Left lung (tissue), 8 donors: ENCODE results near the gene HES7. TPM values are rescaled to one million over a fixed set of nuclear protein-coding genes. Genes with fewer than 3 reads are reported as not detected.

Experiments
- microRNA-seq, 2 donors: library from miRNA; unstranded; fragments of <30 nt; microRNA quantifications; one replicate each; pipeline ENCODE4, GENCODE V29; 2019
- polyA plus RNA-seq, 6 donors: library from polyadenylated mRNA; unstranded; fragments of 120-200 nt; gene quantifications; one replicate each; pipeline ENCODE4 v1.2.1, GENCODE V29; 2013; ENCODE audit not compliant: insufficient read length in 6 of 6
- total RNA-seq, 2 donors: library from RNA; stranded (reverse); fragmentation: NEBNext Ultra II Directional; extraction: Animal tissue kit (Norgen Biotek cat#: 25700); gene quantifications; one replicate each; pipeline ENCODE4 v1.2.1, GENCODE V29; 2021
- donor health status: DM: no; HTN: yes; CAD: no.
- donor health status: DM: no; HTN: no; CAD: no.

HES7 gene
- total and polyA plus RNA-seq, 8 donors, result 0.10 to 0.52 (median 0.20) TPM; not detected in 5

Small RNA genes within 50 kb of the gene (microRNA-seq; reads per million reads assigned to microRNA genes)
- gene MIR4314 (0 reads per million in 2 donors), gene MIR6883 (0.55 to 0.67 reads per million in 2 donors)

Other genes with a start within 250 kb of the HES7 start
- gene CHD3, start 235.3 kb downstream of the HES7 start, total RNA-seq, result 100 to 1,000 TPM in 1 of 2 donors, 10 to 100 TPM in 1; 95.3 to 118 TPM
- 100 to 1,000 TPM; 194 to 222 (median 205) TPM for gene CHD3, start 235.3 kb downstream of the HES7 start, polyA plus RNA-seq
- 1 to 10 TPM; 4.5 to 5.1 TPM for gene RNF227, start 207.8 kb downstream of the HES7 start, total RNA-seq
- 1 to 10 TPM; 2.8 to 3.4 (median 3.2) TPM for gene RNF227, start 207.8 kb downstream of the HES7 start, polyA plus RNA-seq
- gene KCNAB3, start 194.2 kb downstream of the HES7 start, total RNA-seq, result 1 to 10 TPM; 2.5 to 3.5 TPM
- 10 to 100 TPM in 5 of 6 donors, 1 to 10 TPM in 1; 9.4 to 12.7 (median 11.5) TPM for gene KCNAB3, start 194.2 kb downstream of the HES7 start, polyA plus RNA-seq
- 100 to 1,000 TPM; 141 to 181 TPM for gene TRAPPC1, start 192.2 kb downstream of the HES7 start, total RNA-seq
- 100 to 1,000 TPM; 123 to 151 (median 139) TPM for gene TRAPPC1, start 192.2 kb downstream of the HES7 start, polyA plus RNA-seq
- 10 to 100 TPM; 38.2 to 50.1 TPM for gene CNTROB, start 191.9 kb downstream of the HES7 start, total RNA-seq
- 10 to 100 TPM; 77.9 to 87.5 (median 83.6) TPM for gene CNTROB, start 191.9 kb downstream of the HES7 start, polyA plus RNA-seq
- 1 to 10 TPM; 1.1 to 3.4 TPM for gene GUCY2D, start 121.5 kb downstream of the HES7 start, total RNA-seq
- gene GUCY2D, start 121.5 kb downstream of the HES7 start, polyA plus RNA-seq, result under 1 TPM in 2 of 6 donors, not detected in 4; 0.13 to 0.34 TPM
- 100 to 1,000 TPM in 1 of 2 donors, 10 to 100 TPM in 1; 52.5 to 112 TPM for gene ALOX15B, start 85.0 kb downstream of the HES7 start, total RNA-seq
- under 1 TPM; 0.38 to 0.60 (median 0.45) TPM for gene ALOX15B, start 85.0 kb downstream of the HES7 start, polyA plus RNA-seq
- gene ALOX12B, start 36.4 kb downstream of the HES7 start, total RNA-seq, result under 1 TPM in 1 of 2 donors, not detected in 1; 0.32 TPM
- under 1 TPM in 4 of 6 donors, not detected in 2; 0.20 to 0.32 (median 0.26) TPM for gene ALOX12B, start 36.4 kb downstream of the HES7 start, polyA plus RNA-seq
- under 1 TPM; 0.23 to 0.55 TPM for gene ALOXE3, start 5.6 kb downstream of the HES7 start, total RNA-seq
- under 1 TPM in 2 of 6 donors, not detected in 4; 0.05 to 0.06 TPM for gene ALOXE3, start 5.6 kb downstream of the HES7 start, polyA plus RNA-seq
- gene PER1, start 28.3 kb upstream of the HES7 start, total RNA-seq, result 100 to 1,000 TPM; 101 to 111 TPM
- gene PER1, start 28.3 kb upstream of the HES7 start, polyA plus RNA-seq, result 10 to 100 TPM; 28.0 to 84.0 (median 41.4) TPM
- 10 to 100 TPM; 48.3 to 48.9 TPM for gene VAMP2, start 38.8 kb upstream of the HES7 start, total RNA-seq
- gene VAMP2, start 38.8 kb upstream of the HES7 start, polyA plus RNA-seq, result 100 to 1,000 TPM in 4 of 6 donors, 10 to 100 TPM in 2; 86.2 to 108 (median 103) TPM
- gene TMEM107, start 52.3 kb upstream of the HES7 start, total RNA-seq, result 10 to 100 TPM; 15.0 to 15.9 TPM
- gene TMEM107, start 52.3 kb upstream of the HES7 start, polyA plus RNA-seq, result 10 to 100 TPM; 17.3 to 21.0 (median 19.7) TPM
- 10 to 100 TPM in 1 of 2 donors, 1 to 10 TPM in 1; 8.8 to 10.6 TPM for gene BORCS6, start 66.1 kb upstream of the HES7 start, total RNA-seq
- gene BORCS6, start 66.1 kb upstream of the HES7 start, polyA plus RNA-seq, result 1 to 10 TPM; 2.4 to 4.1 (median 3.2) TPM
- 10 to 100 TPM in 1 of 2 donors, 1 to 10 TPM in 1; 2.7 to 10.2 TPM for gene AURKB, start 86.5 kb upstream of the HES7 start, total RNA-seq
- 10 to 100 TPM; 21.3 to 58.0 (median 36.6) TPM for gene AURKB, start 86.5 kb upstream of the HES7 start, polyA plus RNA-seq
- 10 to 100 TPM; 49.1 to 53.1 TPM for gene CTC1, start 124.0 kb upstream of the HES7 start, total RNA-seq
- gene CTC1, start 124.0 kb upstream of the HES7 start, polyA plus RNA-seq, result 10 to 100 TPM; 23.4 to 38.6 (median 32.2) TPM
- 10 to 100 TPM; 25.9 to 51.0 TPM for gene PFAS, start 125.2 kb upstream of the HES7 start, total RNA-seq
- 10 to 100 TPM; 36.7 to 48.8 (median 41.7) TPM for gene PFAS, start 125.2 kb upstream of the HES7 start, polyA plus RNA-seq
- gene RANGRF, start 164.6 kb upstream of the HES7 start, total RNA-seq, result 10 to 100 TPM; 22.9 to 33.2 TPM
- gene RANGRF, start 164.6 kb upstream of the HES7 start, polyA plus RNA-seq, result 10 to 100 TPM; 23.7 to 30.0 (median 24.8) TPM
- 10 to 100 TPM in 1 of 2 donors, 1 to 10 TPM in 1; 8.5 to 11.1 TPM for gene SLC25A35, start 171.3 kb upstream of the HES7 start, total RNA-seq
- 1 to 10 TPM; 2.6 to 4.8 (median 3.4) TPM for gene SLC25A35, start 171.3 kb upstream of the HES7 start, polyA plus RNA-seq
- gene ARHGEF15, start 186.1 kb upstream of the HES7 start, total RNA-seq, result 10 to 100 TPM; 18.4 to 25.4 TPM
- gene ARHGEF15, start 186.1 kb upstream of the HES7 start, polyA plus RNA-seq, result 10 to 100 TPM; 32.1 to 50.6 (median 39.1) TPM
- gene ODF4, start 215.7 kb upstream of the HES7 start, total RNA-seq, result not detected
- not detected for gene ODF4, start 215.7 kb upstream of the HES7 start, polyA plus RNA-seq